Stimulated activated naive CD8-positive, alpha-beta T cell treated with anti-CD3 and anti-CD28 coated beads, Interleukin-15, Interleukin-2, amounts not matched to agents 100 U/mL and 50 U/mL, for 24 hours (primary cell): ENCODE measurements around the gene CMPK1.
A peak's percentile ranks its signal among the peaks of the same experiment; 100 is the strongest.
"Not testable (repeated sequence)": the region's sequence is repeated elsewhere in the genome, so short reads cannot be mapped to it uniquely, and the experiment has no call there.

Experiments used
- ATAC-seq: fragments of 150-1000 bp; cut with Tn5 transposase; one replicate; pipeline ENCODE4 v1.10.0; 2021
- DNase-seq: peaks from one replicate; pipeline ENCODE4 v3.0.0; 2021

CMPK1 gene

DNA sequence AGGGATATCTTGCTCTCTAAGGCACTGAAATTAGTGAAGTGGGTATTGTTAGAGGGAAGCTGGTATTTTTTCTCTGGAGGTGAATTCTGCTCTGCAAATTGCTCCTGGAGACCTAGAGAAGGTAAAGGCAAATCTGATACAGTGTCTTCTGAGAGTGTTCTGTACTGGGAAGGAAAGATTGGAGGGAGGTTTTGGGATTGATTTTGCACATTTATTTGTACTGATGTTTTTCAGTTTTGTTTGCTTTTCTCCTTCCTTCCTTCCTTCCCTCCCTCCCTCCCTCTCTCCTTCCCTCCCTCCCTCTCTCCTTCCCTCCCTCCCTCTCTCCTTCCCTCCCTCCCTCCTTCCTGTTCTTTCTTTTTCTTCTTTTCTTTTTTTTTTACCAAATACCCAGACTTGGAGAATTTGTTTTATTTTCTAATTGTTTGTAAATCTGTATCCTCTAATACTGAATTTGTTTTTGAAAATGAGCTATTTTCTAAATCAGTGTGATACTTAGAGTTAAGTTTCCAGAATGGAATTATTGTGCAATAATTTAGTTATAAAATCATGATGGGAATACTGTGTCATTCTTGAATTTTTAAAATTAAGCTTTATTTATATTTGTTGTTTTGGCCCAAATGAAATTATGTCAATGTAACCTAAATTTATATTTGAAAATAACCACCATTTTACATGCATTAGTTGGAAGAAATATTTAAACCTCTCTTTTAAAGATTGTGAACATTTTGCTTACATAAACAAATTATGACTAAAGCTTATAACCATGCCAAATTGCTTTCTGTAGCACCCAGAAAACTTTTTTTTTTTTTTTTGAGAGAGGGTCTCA lies 4.9 kb downstream of the CMPK1 start:
- ATAC-seq: no peak
- no peak for DNase-seq

DNA sequence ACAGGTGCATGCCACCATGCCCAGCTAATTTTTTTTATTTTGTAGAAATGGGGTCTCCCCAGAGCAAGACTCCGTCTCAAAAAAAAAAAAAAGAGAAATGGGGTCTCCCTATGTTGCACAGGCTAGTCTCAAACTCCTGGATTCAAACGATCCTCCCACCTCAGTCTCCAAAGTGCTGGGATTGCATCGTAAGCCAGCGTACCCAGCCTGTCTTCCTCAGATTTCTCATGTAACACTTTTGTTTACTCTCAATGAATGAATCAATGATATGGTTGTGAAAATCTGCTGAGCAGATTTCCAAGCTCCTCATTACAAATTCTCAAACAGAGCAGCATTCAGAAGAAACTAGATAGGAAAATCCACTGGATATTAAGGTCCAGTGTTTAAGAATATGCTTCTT lies 6.6 kb downstream of the CMPK1 start:
- no peak for ATAC-seq
- DNase-seq: no peak

DNA sequence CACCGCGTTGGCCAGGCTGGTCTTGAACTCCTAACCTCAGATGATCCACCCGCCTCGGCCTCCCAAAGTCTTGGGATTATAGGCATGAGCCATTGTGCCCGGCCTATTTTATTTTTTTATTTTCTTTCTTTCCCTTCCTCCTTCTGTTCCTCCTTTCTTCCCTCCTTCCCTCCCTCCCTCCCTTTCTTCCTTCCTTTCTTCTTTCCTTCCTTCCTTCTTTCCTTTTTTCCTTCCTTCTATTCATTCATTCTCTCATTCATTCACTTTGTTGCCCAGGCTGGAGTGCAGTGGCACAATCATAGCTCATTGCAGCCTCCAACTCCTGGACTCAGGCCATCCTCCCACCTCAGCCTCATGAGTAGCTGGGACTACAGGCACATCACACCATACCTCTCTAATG lies 13.4 kb downstream of the CMPK1 start:
- DNase-seq, ATAC-seq: not testable (repeated sequence)

DNA sequence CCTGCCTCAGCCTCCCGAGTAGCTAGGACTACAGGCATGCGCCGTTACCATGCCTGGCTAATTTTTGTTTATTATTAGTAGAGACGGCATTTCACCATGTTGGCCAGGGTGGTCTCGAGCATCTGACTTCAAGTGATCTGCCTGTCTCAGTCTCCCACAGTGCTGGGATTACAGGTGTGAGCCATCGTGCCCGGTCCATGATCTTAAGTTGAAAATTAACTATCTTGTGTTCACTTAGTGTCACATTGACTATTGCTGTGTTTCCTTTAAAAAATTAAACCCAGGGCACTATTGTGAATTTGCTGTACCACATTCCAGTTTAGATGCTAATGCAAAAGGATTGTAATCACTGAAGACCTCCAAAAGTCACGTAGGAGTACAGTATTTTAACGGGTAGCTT lies 14.1 kb downstream of the CMPK1 start:
- ATAC-seq (no peak), DNase-seq (no peak)

DNA sequence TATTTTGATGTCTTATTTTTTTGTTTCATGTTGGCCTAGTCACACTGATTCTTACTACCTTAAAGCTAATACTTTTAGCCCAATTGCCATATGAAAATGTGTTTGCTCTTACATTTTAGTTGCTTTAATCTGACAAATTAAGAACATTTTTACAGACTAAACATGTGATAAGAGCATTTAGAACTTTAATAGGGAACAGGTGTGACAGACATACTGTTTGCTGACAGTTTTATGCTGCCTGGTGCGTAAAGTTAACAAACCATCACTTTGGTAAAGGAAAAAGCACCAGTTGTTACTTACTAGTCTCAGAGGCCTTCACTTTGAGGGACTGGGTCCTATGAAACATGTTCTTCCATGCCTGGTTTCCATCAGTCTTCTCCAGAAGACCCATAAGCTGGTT lies 14.7 kb downstream of the CMPK1 start:
- ATAC-seq: no peak

DNA sequence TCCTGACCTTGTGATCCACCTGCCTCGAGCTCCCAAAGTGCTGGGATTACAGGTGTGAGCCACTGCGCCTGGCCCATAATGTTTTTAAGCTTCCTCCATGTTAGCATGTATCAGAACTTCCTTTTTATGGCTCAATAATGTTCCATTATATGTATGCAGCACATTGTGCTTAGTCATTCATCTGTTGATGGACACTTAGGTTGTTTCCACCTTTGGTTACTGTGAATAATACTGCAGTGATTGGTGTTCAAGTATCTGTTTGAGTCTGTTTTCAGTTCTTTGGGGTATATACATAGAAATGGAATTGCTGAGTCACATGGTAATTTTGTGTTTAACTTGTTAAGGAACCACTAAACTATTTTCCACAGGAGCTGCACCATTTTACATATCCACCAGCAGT lies 17.7 kb downstream of the CMPK1 start:
- ATAC-seq (peak; percentile 93), DNase-seq (no peak)

More for the DNA sequence above, 14.7 kb downstream of the CMPK1 start:
- DNase-seq: no peak

DNA sequence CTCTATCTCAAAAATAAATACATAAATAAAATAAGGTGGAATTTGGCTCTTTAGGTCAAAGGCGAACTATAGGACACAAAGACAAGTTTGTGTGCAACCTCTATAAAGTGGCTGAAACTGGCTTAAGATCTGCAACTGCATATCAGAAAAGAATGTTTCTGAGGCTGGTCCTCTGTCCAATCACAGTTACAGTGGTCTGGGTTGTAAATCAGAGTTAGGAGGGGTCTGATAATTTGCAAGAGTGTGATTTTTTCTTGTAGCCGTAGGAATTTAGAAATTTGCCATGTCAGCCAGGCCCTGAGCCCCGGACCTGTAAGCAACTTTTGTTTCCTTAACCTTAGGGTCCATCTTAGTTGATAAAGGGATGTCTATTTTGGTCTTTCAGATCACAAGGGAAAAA lies 27.8 kb downstream of the CMPK1 start:
- DNase-seq (no peak), ATAC-seq (no peak)

DNA sequence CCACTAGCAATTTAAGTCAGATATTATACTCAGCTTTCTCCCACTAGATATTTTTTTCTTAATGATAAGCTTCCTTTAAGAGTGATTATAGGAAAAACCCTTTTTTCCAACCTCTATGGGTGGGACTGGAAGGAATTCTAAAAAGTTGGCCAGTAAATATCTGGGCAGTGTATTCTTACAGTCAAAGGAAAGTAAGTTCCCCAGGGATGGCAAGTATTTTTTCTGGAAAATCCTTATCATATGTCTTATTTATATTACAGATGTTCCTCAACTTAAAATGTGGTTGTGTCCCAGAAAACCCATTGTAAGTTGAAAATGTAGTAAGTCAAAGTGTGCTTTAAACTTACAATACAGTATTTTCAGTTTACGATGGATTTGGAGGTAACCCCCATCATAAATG lies 29.2 kb downstream of the CMPK1 start:
- no peak for ATAC-seq
- DNase-seq: no peak

DNA sequence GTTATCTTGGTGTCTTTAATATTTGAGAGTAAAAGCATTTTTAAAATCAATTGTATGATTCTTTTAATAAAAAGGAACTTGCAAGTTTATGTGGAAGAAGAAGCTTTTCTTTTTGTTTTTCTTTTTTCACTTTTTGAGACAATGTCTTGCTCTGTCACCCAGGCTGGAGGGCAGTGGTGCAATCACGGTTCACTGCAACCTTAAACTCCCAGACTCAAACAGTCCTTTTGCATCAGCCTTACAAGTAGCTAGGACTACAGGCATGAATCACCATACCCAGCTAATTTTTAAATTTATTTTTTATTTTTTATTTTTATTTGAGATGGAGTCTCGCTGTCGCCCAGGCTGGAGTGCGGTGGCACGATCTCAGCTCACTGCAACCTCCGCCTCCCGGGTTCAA lies 34.1 kb downstream of the CMPK1 start:
- no peak for ATAC-seq

DNA sequence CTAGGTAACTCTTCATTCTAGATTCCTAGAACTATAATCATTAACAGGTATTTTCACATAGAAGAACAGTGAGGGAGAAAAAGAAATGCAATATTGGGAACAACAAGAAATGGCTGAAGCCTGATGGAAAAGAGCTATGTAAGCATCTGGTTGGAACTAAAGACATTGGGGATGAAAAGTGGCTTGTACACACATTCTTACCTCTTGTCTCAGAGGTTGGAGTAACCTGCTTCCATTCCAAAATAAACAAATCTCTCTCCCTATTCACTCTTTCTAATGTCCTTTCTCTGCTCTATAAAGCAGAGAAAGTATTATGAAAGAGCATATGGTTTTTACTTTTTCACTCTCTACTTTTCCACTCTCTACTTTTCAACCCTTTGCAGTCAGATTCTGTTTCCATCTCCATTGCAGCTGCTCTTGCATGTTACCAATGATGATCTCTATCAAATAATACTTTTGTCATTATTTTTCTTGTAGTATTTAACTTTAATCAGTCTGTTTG lies 37.5 kb downstream of the CMPK1 start:
- DNase-seq (no peak), ATAC-seq (no peak)

More for the DNA sequence above, 34.1 kb downstream of the CMPK1 start:
- no peak for DNase-seq

DNA sequence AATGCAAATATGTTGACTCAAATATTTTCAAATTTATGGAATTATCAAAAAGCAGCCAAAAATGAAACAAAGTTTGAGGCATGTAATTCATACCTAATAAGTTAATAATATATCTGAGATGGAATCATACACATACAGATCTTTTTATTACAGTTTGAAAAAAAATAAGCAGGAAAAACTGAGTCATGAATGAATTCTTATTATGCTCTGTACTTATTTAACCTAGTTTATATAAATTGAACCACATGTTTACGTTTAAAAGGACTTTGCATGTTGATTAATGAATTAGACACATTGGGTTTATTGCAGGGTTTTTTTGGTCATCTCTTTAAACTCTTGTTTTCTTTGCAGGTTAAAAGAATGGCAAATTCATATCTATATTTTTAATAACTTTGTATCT lies 40.9 kb downstream of the CMPK1 start:
- DNase-seq (no peak), ATAC-seq (no peak)

DNA sequence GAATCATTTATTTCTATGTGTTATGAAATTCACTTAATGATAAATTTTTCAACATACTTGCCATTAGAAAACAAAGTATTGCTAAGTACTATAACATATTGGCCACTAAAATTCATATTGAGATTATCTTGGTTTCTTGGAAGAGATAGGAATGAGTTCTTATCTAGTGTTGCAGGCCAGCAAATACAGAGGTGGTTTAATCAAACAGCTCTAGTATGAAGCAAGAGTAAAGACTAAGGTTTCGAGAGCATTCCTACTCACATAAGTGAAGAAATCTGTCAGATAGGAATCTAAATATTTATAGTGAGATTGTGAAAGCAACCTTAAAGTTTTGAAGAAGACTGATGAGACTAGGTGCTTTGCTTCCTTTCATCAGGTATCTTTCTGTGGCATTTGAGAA lies 44.6 kb downstream of the CMPK1 start:
- DNase-seq (no peak), ATAC-seq (no peak)

DNA sequence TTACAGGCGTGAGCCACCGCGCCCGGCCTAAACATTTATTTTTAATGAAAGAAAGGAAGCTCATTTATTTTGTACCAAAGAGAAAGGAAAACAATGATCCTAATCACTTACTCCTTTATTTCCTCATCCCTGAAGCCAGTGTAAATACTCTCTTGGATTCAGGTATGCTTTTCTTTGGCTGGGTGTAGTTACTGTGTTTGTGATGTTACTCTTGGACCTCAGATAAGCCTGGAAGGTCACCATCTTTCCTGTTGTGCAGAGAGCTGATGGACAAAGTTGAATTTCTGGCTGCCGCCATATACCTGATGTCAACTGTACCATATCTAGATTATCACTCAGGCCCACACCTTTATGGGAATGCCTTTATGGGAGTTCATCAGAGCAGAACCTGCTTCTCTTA lies 47.1 kb downstream of the CMPK1 start:
- ATAC-seq (no peak), DNase-seq (no peak)

DNA sequence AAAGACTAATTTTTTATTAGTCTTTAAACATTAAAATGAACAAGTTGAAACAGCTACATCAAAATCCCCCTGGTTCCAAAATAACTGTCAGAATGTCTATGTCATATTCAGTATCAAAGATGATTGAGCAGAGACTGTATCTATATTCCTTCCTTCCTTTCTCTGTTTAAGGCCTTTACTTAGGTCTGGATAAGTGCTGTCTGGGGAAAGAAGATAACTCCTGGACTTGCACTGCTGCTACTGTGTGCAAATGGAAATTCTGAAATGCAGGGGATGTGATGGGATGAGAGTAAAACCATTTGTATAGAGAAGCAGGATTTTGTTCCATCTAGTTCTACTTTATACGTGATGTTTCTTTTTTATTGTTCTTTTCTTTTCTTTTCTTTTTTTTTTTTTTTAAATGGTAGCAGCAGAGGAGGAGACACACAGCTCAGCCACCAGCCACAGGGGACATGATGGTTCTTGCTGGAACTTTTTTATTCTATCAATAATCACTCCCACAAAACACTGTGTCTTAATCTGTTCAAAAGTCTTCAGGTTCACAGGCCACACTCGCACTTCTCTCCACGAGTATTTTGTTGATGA lies 48.9 kb downstream of the CMPK1 start:
- DNase-seq (no peak), ATAC-seq (no peak)

DNA sequence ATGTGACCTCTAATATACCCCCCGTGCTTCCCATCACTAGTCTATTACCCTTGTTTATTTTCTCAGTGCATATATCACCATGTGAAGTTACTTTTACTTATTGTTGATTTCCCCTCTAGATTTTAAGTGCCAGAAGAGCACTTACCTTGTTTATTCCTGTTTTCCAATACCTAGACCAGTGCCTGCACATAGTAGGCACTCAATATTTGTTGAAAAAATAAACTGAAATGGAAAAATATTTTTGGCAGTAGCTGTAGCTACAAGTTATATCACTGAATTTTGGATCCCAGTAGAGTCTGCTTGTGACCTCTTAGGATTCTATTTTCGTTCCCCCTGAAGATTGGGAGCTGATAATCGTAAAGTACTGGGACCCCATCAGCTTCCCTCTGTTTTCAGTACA lies 50.5 kb downstream of the CMPK1 start:
- ATAC-seq: no peak
- DNase-seq: no peak

DNA sequence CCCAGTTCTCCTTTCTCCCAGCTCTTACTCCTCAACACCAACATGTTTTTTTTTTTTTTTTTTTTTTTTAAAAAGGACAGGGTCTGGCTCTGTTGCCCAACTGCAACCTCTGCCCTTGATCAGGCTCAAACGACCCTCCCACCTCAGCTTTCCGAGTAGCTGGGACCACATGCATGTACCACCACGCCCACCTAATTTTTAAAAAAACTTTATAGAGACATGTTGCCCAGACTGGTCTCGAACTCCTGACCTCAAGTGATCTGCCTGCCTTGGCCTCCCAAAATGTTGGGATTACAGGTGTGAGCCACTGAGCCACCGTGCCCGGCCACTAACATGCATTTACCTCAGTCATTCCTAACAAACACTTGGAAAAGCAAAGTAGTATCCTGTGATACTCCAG lies 51.4 kb downstream of the CMPK1 start:
- DNase-seq (no peak), ATAC-seq (no peak)

DNA sequence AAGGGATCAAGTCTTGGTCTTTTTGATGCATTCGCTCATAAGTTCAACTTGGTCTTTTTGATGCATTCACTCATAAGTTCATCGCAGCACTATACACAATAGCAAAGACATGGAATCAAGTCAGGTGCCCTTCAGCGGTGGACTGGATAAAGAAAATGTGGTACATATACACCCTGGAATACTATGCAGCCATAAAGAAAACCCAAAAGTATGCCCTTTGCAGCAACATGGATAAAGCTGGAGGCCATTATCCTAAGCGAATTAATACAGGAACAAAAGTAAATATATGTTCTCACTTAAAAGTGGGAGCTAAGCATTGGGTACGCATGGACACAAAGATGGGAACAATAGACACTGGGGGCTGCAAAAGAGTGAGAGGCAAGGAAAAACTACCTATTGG lies 52.7 kb downstream of the CMPK1 start:
- DNase-seq: no peak
- no peak for ATAC-seq

DNA sequence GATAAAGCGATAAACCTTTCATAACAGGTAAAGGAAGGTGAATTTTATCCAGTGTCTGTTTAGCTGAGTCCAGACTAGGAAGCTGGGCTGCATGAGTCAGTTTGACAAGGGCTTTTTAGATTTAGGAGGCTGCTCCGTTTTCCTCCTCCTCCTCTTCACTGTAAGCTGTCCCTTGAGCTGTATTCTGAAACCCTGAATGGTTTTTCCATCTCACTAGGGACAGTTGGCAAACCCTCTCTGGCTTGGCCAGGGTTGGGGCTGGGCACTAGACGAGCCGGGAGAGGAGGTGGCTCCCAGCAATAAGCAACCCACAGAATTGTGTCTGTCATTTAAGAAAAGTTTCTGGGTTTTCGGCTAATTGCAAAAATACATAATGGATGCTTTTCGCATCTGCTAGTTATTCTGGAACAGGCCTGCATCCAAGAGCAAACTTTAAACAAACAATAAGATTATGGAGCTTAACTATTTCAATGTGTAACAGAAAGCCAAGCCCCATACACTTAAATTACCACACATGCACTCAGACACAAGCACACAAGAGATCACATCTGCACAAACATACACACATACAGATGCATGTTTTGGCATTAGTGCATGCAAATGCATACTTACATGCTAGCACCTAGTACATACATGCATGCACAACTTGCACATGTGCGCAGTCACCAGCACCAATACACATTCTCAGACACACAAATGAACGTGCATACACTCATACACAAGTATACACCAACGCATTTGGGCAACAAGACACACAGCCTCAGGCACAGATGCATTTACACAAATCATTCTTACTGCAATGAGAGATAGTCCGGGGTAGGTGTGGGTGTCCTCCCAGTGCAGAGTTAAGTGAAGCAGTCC lies 54.7 kb downstream of the CMPK1 start:
- DNase-seq: no peak
- ATAC-seq: no peak

DNA sequence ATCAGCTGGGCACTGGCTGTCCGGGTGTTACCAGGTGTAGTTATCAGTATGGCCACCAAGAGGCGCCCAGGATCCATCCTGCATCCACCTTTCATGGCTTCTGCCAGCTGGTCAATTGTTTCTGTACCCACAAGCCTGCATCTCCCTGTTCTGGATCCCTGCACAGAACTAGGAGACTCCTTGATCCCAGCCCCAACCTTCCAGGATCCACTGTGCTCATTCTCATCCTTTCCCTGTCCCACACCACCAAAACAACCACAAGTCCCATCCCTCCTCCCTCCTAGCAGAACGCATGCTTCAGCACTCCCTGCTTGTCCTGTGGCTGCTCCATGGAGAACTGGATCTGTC lies 55.3 kb downstream of the CMPK1 start:
- peak; percentile 68 for ATAC-seq

DNA sequence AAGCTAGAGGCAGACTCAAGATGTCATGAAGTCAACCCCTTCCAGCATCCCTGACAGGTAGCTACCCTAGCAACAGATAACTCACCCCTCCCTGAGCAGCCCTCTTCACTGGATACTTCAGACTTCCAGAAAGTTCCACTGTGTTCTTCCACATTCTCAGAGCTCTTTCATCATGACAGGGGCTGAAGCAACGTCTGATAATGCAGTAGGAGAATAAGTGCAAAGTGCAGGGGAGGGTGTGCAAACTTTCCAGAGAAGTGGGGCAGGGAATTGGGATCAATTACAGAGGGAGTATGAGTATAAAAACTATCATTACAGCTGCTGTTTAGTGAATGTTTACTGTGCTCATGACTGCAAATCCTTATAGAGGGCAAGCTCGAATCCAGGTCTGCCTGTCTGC lies 56.1 kb downstream of the CMPK1 start:
- ATAC-seq: no peak

More for the DNA sequence above, 55.3 kb downstream of the CMPK1 start:
- peak; percentile 63 for DNase-seq

DNA sequence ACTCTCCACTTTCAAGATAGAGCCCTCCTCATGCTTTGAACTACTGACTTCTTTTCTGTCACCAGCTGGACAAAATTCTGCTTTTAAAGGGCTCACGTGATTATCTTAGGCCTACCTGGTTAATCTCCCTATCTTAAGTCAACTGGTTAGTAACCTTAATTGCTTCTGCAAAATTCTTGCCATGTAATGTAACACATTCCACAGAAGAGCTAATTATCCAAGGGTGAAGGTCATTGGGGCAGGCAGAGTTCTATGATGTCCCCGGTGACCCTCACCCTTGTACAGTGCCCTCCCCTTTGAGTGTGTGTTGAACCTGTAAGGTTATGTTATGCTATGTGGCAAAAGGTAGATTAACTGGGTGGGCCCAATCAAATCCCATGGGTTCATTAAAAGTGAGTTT lies 57.3 kb downstream of the CMPK1 start:
- no peak for DNase-seq
- ATAC-seq: no peak

More for the DNA sequence above, 56.1 kb downstream of the CMPK1 start:
- no peak for DNase-seq

DNA sequence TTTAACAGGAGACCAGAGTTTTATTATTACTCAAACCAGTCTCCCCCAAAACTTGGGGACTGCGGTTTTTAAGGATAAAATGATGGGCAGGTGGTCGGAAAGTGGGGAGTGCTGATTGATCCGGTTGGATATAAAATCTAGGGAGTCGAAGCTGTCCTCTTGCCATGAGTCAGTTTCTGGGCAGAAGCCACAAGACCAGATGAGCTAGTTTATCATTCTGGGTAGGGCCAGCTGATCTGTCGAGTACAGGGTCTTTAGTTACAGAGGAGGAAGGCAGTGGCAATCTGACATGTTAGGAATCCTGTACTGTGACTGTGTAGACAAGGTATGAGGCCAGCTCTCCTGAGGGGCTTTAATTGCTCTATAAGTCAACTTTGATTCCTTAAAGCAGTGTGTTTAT lies 59.6 kb downstream of the CMPK1 start:
- DNase-seq: no peak
- ATAC-seq: no peak

DNA sequence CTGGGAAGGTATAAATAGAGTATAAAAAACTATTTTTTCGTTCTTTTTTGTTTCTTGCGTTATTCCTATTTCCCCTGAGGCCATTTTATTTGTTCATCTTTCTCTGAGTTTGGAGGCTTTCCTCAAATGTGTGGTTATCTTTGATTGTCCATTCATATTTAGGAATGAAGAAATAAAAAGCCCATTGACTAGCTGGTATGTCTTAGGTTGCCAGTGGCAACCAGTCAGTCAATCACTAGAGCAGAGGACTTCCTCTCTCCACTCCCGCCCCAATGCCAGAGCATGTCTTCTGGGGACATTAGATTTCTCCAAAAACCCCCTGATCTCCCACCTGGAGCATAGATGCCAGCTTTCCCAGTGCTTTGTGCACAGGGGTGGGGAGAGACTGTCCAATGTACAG lies 61.8 kb downstream of the CMPK1 start:
- ATAC-seq (no peak), DNase-seq (no peak)
